Fibroblast of lung (primary cell): ENCODE results near the gene PPP1R3C.

Experiments
- EZH2 ChIP-seq: IDR thresholded peaks from 2 replicates; pipeline ENCODE4 v1.5.1; 2012; ENCODE audit warnings: low read length, control low read depth, mild to moderate bottlenecking; ENCODE audit errors: missing control alignments
- TF ChIP-seq, protein P1 (sequence below), 2 donors: IDR thresholded peaks in 1 of 2; conservative IDR thresholded peaks in 1 of 2; 1 replicate in 1 of 2; 2 replicates in 1 of 2; pipeline ENCODE4 v1.5.1; 2011 to 2012; ENCODE audit warnings: low read length in 2 of 2, control low read depth in 1 of 2, inconsistent platforms in 1 of 2, low read depth in 1 of 2, mild to moderate bottlenecking in 1 of 2

- TF ChIP-seq, protein P1, sequence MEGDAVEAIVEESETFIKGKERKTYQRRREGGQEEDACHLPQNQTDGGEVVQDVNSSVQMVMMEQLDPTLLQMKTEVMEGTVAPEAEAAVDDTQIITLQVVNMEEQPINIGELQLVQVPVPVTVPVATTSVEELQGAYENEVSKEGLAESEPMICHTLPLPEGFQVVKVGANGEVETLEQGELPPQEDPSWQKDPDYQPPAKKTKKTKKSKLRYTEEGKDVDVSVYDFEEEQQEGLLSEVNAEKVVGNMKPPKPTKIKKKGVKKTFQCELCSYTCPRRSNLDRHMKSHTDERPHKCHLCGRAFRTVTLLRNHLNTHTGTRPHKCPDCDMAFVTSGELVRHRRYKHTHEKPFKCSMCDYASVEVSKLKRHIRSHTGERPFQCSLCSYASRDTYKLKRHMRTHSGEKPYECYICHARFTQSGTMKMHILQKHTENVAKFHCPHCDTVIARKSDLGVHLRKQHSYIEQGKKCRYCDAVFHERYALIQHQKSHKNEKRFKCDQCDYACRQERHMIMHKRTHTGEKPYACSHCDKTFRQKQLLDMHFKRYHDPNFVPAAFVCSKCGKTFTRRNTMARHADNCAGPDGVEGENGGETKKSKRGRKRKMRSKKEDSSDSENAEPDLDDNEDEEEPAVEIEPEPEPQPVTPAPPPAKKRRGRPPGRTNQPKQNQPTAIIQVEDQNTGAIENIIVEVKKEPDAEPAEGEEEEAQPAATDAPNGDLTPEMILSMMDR (conservative IDR thresholded peaks at IDR 0.05 in 1 of 2, IDR thresholded peaks at IDR 0.05 in 1 of 2; ENCODE audit: low read depth in 1 of 2, low read length in 2 of 2), result no peak
- no peak for TF ChIP-seq EZH2
Measured at GRCh38 chr10:91597197-91597881, 35.5 kb downstream of the PPP1R3C start.
